GM19025 (cell line): ENCODE measurements around the gene GMPPA.

Experiments used
- ATAC-seq: cut with Tn5 transposase; IDR thresholded peaks from one replicate; pipeline ENCODE4 v1.9.1; 2021; ENCODE audit warnings: mild to moderate bottlenecking, low read depth, moderate library complexity; ENCODE audit not compliant: unreplicated experiment

Gene GMPPA

DNA sequence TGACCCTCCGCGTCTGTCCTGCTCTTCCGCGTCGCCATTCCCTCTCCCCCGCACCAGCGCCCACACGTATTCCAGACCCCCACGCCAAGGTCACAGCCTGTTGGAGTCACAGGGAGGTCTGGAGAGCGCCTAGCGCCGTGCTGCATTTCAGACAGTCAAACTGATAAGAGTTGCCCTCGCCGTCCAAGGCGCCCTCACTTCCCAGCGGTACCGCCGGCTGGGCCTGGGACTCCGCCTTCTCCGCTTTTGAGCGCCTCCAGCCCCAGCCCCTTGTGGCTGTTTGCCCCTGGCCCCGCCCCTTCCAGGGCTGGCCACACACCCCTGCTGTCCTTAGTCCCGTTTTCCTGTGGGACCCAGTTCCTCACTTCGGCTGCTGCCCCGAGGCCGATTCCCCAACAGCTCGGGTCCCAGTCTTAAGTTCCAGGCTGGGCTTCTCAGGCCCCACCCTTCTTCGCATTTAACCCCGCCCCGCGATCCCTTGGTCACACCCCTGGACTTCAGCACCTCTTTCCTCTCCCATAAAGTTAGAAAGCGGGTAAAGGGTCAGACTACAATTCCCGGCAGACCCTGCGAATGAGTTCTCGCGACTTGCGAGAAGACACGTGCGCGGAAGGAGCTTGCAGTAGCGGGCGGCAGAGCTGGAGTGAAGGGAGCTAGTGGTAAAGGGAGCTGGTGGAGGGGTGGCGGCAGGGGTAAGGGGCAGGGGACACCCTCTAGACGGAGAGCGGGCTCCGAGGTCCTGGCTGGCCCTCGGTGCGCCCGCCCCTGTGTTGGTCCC, at the start of gene GMPPA:
TSS of gene GMPPA (plus strand) at position 612 of the 778 bp plus-strand sequence. CDS start 1,085 bp downstream, outside the sequence.
- ATAC-seq, result peak; percentile 92

GRCh38 chr2:219449609-219450008, 49.1 kb upstream of the GMPPA start:
- no peak for ATAC-seq

DNA sequence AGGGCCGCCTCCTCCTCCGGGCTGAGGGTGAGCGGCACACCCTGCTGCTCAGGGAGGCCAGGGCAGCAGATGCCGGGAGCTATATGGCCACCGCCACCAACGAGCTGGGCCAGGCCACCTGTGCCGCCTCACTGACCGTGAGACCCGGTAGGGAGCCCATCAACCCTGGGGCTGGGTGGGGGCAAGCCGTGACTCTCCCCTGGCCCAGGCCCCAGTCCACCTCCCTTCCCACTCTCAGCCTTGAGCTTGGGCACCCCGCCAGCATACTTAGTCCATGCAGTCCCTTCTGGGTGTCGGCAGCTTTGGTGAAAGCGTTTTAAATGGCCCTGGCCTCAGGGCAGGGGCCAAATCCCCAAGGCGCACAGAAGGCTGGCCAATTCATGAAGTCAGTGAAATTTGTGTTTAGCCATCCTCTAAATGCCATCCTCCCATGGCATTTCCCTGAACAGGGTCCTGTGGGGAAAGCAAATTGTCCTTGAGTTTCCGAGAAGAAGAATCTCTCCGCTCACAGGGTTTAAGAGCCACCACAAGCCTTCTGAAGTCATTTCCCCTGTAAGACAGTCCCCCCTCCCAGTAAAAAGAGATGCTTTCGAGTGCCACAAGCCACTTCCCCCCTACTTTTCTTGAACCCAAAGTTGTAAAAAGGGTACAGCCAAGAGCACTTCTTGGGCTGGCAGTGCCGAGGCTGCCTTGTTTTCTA, 46.9 kb upstream of the GMPPA start:
- ATAC-seq, result no peak

GRCh38 chr2:219452361-219453317, 46.1 kb upstream of the GMPPA start:
- ATAC-seq, result no peak

- ATAC-seq, result no peak
Observed at GRCh38 chr2:219453671-219454590, 44.8 kb upstream of the GMPPA start.

DNA sequence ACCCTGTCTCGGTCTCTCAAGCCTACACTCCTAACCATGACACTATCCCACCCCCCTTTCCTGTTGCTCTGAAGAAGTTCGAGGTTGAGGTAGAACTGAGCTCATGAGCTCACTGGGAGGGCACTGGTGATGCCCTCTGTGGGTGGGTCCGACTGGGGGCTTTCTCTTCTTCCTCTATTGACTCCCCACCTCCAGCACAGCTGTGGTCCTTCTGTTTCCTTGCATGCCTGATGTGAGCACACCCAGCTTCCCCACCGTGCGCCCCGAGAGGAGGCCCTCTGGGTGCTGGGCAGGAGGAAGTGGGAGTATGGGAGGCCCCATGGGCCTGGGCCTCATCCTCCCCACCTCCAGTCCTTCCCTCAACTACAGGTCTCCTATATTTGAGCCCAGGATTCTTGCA, 43.1 kb upstream of the GMPPA start:
- no peak for ATAC-seq

DNA sequence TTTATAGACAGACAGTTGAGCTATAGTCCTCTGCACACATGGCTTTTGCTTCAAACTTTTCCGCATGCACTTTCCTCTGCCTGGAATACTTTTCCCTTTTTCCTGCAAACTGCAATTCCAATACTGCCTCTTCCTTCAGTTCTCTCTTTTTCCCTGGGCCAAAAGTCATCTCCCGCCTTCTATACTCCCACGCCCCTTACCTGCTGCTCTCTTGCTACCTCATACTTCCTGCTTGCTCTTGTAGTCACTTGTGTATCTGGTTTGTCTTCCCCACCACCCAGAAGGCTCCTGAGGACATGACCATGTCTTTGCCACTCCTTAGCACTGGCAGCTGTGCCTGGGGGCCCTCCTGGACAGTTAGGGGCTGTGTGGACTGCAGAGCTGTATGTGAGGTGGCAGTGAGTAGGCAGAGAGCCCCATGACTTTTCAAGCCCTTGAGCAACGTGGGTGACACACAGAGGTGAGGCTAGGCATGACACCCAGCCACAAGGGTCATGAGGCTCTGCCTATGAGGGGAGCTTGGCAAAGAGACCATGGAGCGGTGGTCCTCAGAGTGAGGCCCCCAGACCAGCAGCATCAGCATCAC, 40.8 kb upstream of the GMPPA start:
- ATAC-seq, result no peak

GRCh38 chr2:219458996-219459395, 39.7 kb upstream of the GMPPA start:
- no peak for ATAC-seq

DNA sequence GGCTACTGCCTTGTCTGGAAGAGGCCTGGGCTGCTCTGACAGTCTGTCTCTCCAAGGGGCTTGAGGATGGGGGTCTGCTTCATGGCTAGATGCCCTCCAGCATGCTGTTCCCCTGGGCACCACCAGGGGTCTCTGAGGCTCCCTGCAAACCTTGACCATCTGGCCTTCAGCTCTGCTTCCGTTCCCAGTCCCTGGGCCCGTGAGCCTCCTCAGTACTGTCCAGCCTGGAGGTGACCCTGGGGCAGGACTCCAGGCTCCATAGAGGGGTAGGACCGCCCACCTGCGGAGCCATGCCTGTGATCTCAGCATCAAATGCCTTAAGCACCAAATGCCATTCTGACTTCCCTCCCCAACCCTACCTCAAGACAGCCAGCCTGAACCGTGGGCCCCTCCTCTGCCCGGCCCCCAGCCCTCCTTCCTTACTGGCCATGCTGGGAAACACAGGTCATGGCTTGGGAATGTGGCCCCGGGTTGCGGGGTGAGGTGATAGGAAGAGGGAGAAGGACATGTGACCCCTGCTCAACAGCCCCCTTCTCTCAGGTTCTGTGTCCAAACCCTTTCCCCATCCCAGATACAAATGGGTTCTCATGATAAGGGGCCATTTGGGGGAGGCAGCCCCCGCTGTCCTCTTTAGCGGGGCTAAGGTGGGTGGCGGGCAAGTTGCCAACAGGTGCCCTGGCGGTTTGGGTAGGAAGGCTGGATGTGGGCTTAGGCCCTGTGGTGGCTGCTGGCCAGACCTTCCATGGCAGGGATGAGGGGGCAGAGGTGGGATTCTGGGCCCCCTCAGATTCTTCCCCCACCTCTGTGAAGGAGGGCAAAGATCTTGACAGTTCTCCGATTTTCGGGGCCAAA, 39.0 kb upstream of the GMPPA start:
- ATAC-seq, result no peak

DNA sequence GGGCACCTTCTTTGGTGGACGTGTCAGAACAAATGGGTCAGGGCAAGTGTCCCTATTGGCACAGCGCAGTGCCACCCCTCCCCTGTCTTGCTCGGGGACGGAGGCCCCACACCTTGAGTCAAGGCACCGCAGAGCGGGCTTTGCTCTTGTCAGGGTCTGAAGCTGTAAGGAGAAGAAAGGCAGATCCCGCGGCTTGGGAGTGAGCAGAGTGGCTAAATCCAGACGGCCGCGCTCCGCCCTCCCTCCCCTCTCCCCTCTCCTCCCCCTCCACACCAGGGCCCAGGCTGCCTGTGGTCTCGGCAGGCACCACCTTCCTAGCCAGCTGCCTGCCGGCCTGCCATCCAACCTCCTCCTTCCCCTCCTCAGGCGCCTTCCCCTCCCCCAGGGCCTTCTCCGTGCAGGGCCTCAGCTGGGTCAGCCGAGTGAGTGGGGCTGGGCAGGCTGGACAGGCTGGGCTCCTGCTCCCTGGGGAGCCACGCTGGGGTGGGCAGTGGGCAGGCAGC, 38.2 kb upstream of the GMPPA start:
- ATAC-seq, result no peak

DNA sequence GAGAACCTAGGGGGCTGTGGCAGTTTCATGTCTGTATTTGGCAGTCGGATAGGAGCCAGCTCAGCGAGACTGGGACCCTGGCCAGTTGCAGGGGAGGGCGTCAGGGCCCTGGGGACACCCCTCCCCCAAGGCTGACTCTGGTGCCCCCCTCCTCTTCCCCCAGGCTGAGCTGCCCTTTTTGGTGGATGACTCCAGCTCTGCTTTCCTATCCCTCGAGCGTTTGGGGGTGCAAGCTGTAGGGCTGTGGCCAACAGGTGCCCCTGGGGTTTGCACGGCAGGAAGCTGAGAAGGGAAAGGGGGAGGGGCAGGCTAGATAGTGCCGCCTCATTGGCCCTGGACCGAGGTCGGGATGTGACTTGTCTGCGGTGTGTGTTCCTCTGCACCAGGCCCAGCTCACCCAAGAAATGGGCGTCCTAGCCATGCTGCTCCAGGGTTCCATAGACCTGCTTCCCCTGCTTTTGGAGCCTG, 37.6 kb upstream of the GMPPA start:
- no peak for ATAC-seq

GRCh38 chr2:219461669-219462068, 37.0 kb upstream of the GMPPA start:
- ATAC-seq, result no peak

DNA sequence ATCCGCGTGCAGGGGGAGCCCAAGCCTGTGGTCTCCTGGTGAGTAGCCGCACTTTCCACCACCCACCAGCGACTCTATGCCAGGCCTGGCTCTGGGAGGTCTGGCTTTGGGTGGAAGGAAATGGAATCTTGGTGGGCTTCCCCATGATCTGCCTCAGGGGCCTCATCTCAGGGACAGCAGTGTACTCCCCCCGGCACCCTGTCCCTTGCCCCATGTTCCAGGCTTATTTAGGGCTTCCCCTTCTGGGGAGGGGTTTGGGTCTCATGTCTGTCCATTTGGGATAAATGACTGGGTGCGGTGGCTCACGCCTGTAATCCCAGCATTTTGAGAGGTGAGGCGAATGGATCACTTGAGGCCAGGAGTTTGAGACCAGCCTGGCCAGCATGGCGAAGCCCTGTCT, 36.3 kb upstream of the GMPPA start:
- no peak for ATAC-seq

GRCh38 chr2:219464286-219465032, 34.2 kb upstream of the GMPPA start:
- ATAC-seq, result no peak

DNA sequence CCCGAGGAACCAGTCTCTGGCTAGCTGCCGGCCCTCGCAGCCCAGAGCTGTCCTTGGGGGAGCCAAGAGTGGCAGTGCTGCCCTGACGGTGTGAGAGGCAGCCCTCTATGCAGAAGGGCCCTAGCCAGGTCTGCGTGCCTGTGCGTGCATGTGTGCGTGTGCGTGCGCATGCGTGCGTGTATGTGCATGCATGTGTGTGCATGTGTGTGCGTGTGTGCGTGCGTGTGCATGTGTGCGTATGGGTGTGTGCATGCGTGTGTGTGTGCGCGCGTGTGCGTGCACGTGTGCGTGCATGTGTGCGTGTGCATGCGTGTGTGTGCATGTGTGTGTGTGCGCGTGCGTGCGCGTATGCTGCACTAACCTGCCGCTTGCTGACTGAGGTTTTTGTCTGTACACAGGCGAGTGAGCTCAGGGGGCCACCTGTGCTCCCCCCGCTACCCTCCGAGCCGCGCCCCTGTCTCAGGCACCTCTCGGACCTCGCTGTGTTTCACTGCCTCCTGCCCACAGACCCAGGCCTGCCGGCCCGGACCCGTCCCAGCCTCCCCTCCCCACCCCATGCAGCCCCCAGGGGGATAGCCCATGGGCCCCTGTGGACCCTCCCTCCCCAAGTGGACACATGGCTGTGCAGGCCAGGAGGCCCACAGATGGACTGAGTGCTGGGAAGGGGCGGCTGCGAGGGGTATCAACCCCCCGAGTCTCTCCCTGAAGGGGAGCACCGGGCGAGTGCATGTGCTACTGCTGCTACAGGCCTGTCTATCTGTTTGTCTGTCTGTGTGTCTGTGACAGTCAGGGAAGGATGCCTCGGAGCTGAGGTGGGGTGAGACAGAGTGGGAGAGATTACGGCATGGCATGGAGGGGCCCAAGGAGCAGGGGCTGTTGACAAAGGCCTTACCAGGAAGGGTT, 32.8 kb upstream of the GMPPA start:
- ATAC-seq, result no peak
